PC-9 (cell line): ENCODE data around the gene SRC. TPM values are rescaled to one million over a fixed set of nuclear protein-coding genes. Genes with fewer than 3 reads are reported as not detected.

Source experiments
- BruUV-seq: library from RNA; stranded (reverse); fragments of 400-500 nt; replicated peaks from 2 replicates; lab custom pipeline; 2021; lab: Mats Ljungman, UMichigan
- CTCF ChIA-PET: fragments of 300-600 bp; sonication (Branson Sonifier 250); formaldehyde crosslinking; loops from one replicate; lab custom pipeline; 2022; ENCODE audit warnings: antibody characterized with exemption; lab: Charles Lee
- POLR2A ChIA-PET: fragments of 300-600 bp; sonication (Branson Sonifier 250); formaldehyde crosslinking; loops from one replicate; lab custom pipeline; 2022; ENCODE audit warnings: antibody characterized with exemption; ENCODE audit not compliant: unreplicated experiment; lab: Charles Lee
- DNase-seq, 2 experiments: peaks; one replicate each; pipeline versions ENCODE4 v3.0.0 to v3.0.0-alpha.2; 2015 to 2022; ENCODE audit warnings: mixed read lengths in 1 of 2
- H2AFZ ChIP-seq: fragments of 200-600 bp; sonication (generic); 2 replicates; pipeline ENCODE4 v1.8.1; 2017; ENCODE audit warnings: antibody characterized with exemption
- H3F3A ChIP-seq: fragments of 200-600 bp; sonication (generic); 2 replicates; pipeline ENCODE4 v1.8.1; 2017; ENCODE audit warnings: antibody characterized with exemption, mild to moderate bottlenecking, low read depth; ENCODE audit not compliant: insufficient read depth
- H3K27ac ChIP-seq: fragments of 200-600 bp; sonication (generic); 2 replicates; pipeline ENCODE4 v1.6.1; 2016; ENCODE audit warnings: mixed run types
- H3K27me3 ChIP-seq: fragments of 200-600 bp; sonication (generic); 2 replicates; pipeline ENCODE4 v1.6.1; 2016; ENCODE audit warnings: low read depth, mixed run types; ENCODE audit not compliant: insufficient read depth
- H3K36me3 ChIP-seq: fragments of 200-600 bp; sonication (generic); 2 replicates; pipeline ENCODE4 v1.6.1; 2016; ENCODE audit warnings: low read depth, mixed run types
- H3K4me1 ChIP-seq: fragments of 200-600 bp; sonication (generic); replicated peaks from 2 replicates; pipeline ENCODE4 v1.6.1; 2016; ENCODE audit warnings: mixed run types; ENCODE audit not compliant: insufficient read depth
- H3K4me2 ChIP-seq: fragments of 200-600 bp; sonication (generic); 2 replicates; pipeline ENCODE4 v1.6.1; 2017; ENCODE audit warnings: mixed run types
- H3K4me3 ChIP-seq: fragments of 200-600 bp; sonication (generic); 2 replicates; pipeline ENCODE4 v1.6.1; 2016; ENCODE audit warnings: mixed run types
- H3K79me2 ChIP-seq: fragments of 200-600 bp; sonication (generic); 2 replicates; pipeline ENCODE4 v1.6.1; 2017; ENCODE audit warnings: low read depth, mixed run types
- H3K9me2 ChIP-seq: fragments of 200-600 bp; sonication (generic); 2 replicates; pipeline ENCODE4 v1.8.1; 2017; ENCODE audit warnings: mild to moderate bottlenecking; ENCODE audit not compliant: insufficient read depth
- H3K9me3 ChIP-seq: fragments of 200-600 bp; sonication (generic); 2 replicates; pipeline ENCODE4 v1.8.1; 2016; ENCODE audit warnings: low read depth; ENCODE audit not compliant: insufficient read depth
- H4K20me1 ChIP-seq: fragments of 200-600 bp; sonication (generic); 2 replicates; pipeline ENCODE4 v1.8.1; 2017; ENCODE audit not compliant: insufficient read depth
- CTCF ChIP-seq: fragments of 200-600 bp; sonication (generic); conservative IDR thresholded peaks from 2 replicates; pipeline ENCODE4 v1.6.1; 2017; ENCODE audit warnings: mixed run types, antibody characterized with exemption, mild to moderate bottlenecking, moderate library complexity
- EZH2 ChIP-seq: fragments of 200-600 bp; sonication (generic); IDR thresholded peaks from 2 replicates; pipeline ENCODE4 v1.8.0; 2017; ENCODE audit warnings: antibody characterized with exemption, low read depth
- intact Hi-C: fragments of 100-400 bp; cut with micrococcal nuclease; formaldehyde crosslinking; loops from one replicate; pipeline ENCODE4 v1.10.0; 2022; ENCODE audit not compliant: unreplicated experiment
- total RNA-seq: library from RNA; stranded (reverse); gene quantifications from 2 replicates; pipeline ENCODE4 v1.2.3, GENCODE V29; 2021

The SRC gene
- total RNA-seq, 1 experiment from 2014 or later: 58.4 TPM

GRCh38 chr20:37422791-37423286, 76.9 kb downstream of the SRC start:
- TF ChIP-seq EZH2 (no peak), CTCF (no peak)
- no TSS peak for BruUV-seq
- no peak for DNase-seq
- no peaks in the 10 kb centered on the region for H3K9me2 ChIP-seq
- CTCF ChIA-PET: interaction anchor here (0.5 kb wide), 1 partner anchor 99 kb away, joined by 3 read pairs; no protein-coding TSS in a partner anchor
- no peaks in the 10 kb centered on the region for H3K4me1 ChIP-seq
- H3K4me3 ChIP-seq: no peak overlapping the region
- POLR2A ChIA-PET: no interaction called here
- H3K9me3 ChIP-seq: no peaks in the 10 kb centered on the region
- no peaks in the 10 kb centered on the region for H3F3A ChIP-seq
- H3K27ac ChIP-seq: no peak overlapping the region
- peaks cover 5% of the 10 kb centered on the region; the same call in 1 of the 2 replicates for H4K20me1 ChIP-seq
- H3K79me2 ChIP-seq: no peaks in the 10 kb centered on the region
- no peak overlapping the region for H3K4me2 ChIP-seq
- intact Hi-C loops: no loop called here
- peaks cover 98% of the 10 kb centered on the region for H3K27me3 ChIP-seq
- no peak overlapping the region for H2AFZ ChIP-seq
- H3K36me3 ChIP-seq: no peaks in the 10 kb centered on the region

GRCh38 chr20:37423545-37423944, 77.6 kb downstream of the SRC start:
- Histone ChIP-seq H3K27me3 (peaks cover 98% of the 10 kb centered on the region), H3K36me3 (no peaks in the 10 kb centered on the region), H3K4me1 (no peaks in the 10 kb centered on the region), H3K4me3 (no peak overlapping the region), H2AFZ (no peak overlapping the region), H3K9me3 (no peaks in the 10 kb centered on the region), H3K79me2 (no peaks in the 10 kb centered on the region), H3K27ac (no peak overlapping the region), H4K20me1 (peaks cover 5% of the 10 kb centered on the region; the same call in 1 of the 2 replicates), H3F3A (no peaks in the 10 kb centered on the region), H3K4me2 (no peak overlapping the region), H3K9me2 (no peaks in the 10 kb centered on the region)
- DNase-seq: no peak
- TF ChIP-seq CTCF (no peak), EZH2 (no peak)
- no TSS peak for BruUV-seq
- ChIA-PET POLR2A (no interaction called here), CTCF (no interaction called here)
- intact Hi-C loops: no loop called here

- POLR2A ChIA-PET: no interaction called here
- H3K4me2 ChIP-seq: no peak overlapping the region
- H4K20me1 ChIP-seq: peaks cover 5% of the 10 kb centered on the region; the same call in 1 of the 2 replicates
- no peaks in the 10 kb centered on the region for H3K79me2 ChIP-seq
- CTCF ChIA-PET: no interaction called here
- no peak for TF ChIP-seq EZH2
- TF ChIP-seq CTCF: no peak
- intact Hi-C loops: no loop called here
- no peak overlapping the region for H2AFZ ChIP-seq
- no peaks in the 10 kb centered on the region for H3K9me2 ChIP-seq
- H3K27me3 ChIP-seq: peaks cover 98% of the 10 kb centered on the region
- no peak overlapping the region for H3K4me3 ChIP-seq
- H3K36me3 ChIP-seq: no peaks in the 10 kb centered on the region
- no peaks in the 10 kb centered on the region for H3K4me1 ChIP-seq
- no peaks in the 10 kb centered on the region for H3K9me3 ChIP-seq
- H3K27ac ChIP-seq: no peak overlapping the region
- no TSS peak for BruUV-seq
- DNase-seq: no peak
- H3F3A ChIP-seq: no peaks in the 10 kb centered on the region
Measured at GRCh38 chr20:37424062-37424851, 78.3 kb downstream of the SRC start.
